ENCODE data around the gene NRN1. TPM values are rescaled to one million over a fixed set of nuclear protein-coding genes. Genes with fewer than 3 reads are reported as not detected.

The NRN1 gene
- total RNA-seq, 2 donors from 2014 or later: 0.99 to 4.4 TPM

DNA sequence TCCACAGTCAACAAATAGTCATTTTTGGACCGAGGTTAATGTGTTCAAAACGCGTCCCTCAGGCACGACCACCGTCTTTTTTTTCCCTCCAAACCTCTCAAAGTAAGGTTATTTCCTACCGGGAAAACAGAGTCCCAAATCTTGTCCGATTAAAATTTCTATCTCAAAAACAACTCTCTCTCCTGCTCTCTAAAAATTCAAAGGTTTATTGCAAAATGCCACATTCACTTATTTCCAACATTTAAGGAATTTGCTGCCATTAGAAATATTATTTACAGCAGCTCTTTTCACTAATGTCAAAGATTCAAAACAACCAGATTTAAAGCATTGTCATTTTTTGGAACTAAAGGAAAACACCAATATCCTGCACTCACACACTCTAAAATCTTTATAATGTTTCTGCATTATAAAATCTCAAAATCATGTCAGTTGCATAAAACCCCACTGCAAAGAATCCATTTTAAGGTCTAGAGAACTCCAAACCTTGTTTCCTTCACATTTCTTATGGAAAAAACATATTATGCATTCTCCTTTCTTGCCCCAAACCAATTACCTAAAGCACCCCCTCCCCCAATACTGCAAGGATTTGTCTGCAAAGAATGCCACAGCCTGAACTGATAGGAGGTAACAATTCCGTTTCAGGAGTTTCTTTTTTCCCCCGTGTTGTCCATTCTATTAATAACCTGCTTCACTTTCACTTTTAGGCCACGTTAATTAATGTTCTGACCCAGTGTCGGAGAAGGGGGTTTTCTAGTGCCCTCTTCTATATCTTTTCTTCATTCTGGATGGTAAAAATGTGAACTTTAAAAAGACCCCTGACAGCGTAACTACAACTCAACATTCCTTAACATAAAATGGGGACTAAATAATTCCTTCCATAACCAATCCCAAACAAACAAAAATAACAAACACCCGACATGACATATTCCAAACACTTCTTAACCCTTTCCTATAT lies 1.4 kb downstream of the NRN1 start:
- intact Hi-C loops (cut with DNase I): no loop called here
- DNase-seq: no peak
- H3K27me3 ChIP-seq: peaks cover 0 to 80% of the 10 kb centered on the region in 2 donors
- H3K4me3 ChIP-seq: no peak overlapping the region
- 8 to 14% methylated on average over 13 of the region's 13 CpGs for WGBS, 2 donors
- no peak for ATAC-seq
- peaks cover 52% of the 10 kb centered on the region for H3K4me1 ChIP-seq
- H3K36me3 ChIP-seq (replicated peaks in 1 of 2; ENCODE audit: insufficient read depth in 1 of 2, low read depth in 2 of 2): no peaks in the 10 kb centered on the region
- H3K9me3 ChIP-seq: no peaks in the 10 kb centered on the region
- H3K27ac ChIP-seq: no peak overlapping the region
- TF ChIP-seq, protein P1, sequence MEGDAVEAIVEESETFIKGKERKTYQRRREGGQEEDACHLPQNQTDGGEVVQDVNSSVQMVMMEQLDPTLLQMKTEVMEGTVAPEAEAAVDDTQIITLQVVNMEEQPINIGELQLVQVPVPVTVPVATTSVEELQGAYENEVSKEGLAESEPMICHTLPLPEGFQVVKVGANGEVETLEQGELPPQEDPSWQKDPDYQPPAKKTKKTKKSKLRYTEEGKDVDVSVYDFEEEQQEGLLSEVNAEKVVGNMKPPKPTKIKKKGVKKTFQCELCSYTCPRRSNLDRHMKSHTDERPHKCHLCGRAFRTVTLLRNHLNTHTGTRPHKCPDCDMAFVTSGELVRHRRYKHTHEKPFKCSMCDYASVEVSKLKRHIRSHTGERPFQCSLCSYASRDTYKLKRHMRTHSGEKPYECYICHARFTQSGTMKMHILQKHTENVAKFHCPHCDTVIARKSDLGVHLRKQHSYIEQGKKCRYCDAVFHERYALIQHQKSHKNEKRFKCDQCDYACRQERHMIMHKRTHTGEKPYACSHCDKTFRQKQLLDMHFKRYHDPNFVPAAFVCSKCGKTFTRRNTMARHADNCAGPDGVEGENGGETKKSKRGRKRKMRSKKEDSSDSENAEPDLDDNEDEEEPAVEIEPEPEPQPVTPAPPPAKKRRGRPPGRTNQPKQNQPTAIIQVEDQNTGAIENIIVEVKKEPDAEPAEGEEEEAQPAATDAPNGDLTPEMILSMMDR (IDR thresholded peaks at IDR 0.05): no peak
- TF ChIP-seq POLR2A (IDR thresholded peaks at IDR 0.05): no peak

DNA sequence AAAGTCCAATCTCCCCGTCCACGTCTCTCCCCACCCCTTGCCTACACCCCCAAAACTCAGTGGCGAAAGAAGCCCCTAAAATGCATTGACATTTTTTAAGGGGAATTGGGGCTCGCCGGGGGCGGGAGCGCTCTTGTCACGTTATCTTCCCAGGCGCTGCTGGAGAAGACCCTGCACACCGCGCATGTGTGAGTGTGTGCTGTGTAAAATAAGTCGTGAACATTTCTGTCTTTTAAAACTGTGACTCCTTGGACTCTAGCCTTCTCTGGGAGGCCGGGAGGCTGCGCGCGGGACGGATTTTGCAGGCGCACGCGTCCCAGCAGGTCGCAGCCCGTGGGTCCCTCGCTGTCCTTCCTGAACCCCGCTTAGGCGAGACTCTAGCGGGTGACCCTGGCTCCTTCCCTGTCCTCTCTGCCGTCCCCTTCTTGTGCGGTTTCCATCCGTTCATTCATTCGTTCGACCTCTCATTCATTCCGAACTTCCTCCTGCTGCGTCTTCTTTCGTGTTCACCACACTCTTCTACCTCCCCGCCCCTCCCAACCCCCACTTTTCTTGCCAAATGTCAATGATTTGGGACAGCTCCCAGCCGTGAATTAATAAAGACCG lies 2.2 kb downstream of the NRN1 start:
- no peak for DNase-seq
- peaks cover 56% of the 10 kb centered on the region for H3K4me1 ChIP-seq
- no peaks in the 10 kb centered on the region for H3K9me3 ChIP-seq
- no peak overlapping the region for H3K4me3 ChIP-seq
- H3K27ac ChIP-seq: no peak overlapping the region
- no peak for ATAC-seq
- H3K27me3 ChIP-seq: peaks cover 0 to 85% of the 10 kb centered on the region in 2 donors
- 9 to 13% methylated on average over 37 of the region's 37 CpGs for WGBS, 2 donors
- TF ChIP-seq, protein P1 (IDR thresholded peaks at IDR 0.05): no peak
- no peak for TF ChIP-seq POLR2A (IDR thresholded peaks at IDR 0.05)
- no peaks in the 10 kb centered on the region for H3K36me3 ChIP-seq (replicated peaks in 1 of 2; ENCODE audit: insufficient read depth in 1 of 2, low read depth in 2 of 2)
- intact Hi-C loops (cut with DNase I): no loop called here

DNA sequence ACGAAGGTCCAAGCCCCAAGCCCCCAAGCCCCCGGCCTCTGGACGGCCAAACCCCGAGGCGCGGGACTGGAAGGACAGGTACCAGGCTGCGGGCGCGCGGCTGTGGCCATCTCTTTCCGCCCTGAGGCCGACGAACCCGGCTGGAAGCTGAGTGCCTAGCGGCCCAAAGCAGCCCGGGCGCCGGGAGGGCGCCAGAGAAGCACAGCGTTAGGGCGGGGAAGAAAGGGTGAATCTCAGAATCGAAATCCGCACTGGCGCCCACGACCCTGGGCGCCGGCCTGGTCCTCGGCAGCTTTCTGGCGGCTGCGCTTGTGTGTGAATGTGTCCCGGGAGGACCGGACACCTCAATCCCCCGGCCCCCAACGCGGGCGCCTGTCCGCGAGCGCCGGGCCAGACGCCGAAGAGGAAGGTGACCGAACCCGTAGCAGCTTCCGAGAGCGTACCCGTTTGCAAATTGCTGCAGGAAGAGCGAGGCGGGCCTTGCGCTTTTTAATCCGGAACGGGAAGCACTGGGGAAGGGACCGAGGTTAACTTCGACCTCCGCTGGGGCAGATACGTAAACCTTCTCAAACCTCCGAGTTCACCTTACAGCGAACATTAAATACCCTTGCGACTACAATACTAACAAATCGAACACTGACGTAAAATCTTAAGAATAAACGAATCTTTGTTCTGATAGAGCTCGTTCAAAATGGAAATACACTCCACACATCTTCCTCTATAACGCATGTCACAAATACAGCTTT lies 2.9 kb downstream of the NRN1 start:
- peaks cover 58% of the 10 kb centered on the region for H3K4me1 ChIP-seq
- ATAC-seq: no peak
- peaks cover 0 to 85% of the 10 kb centered on the region in 2 donors for H3K27me3 ChIP-seq
- DNase-seq: no peak
- no peak overlapping the region for H3K4me3 ChIP-seq
- 5 to 6% methylated on average over 16 to 64 of the region's 64 CpGs for WGBS, 2 donors
- no peaks in the 10 kb centered on the region for H3K36me3 ChIP-seq (replicated peaks in 1 of 2; ENCODE audit: insufficient read depth in 1 of 2, low read depth in 2 of 2)
- TF ChIP-seq, protein P1 (IDR thresholded peaks at IDR 0.05): no peak
- TF ChIP-seq POLR2A (IDR thresholded peaks at IDR 0.05): no peak
- H3K9me3 ChIP-seq: no peaks in the 10 kb centered on the region
- intact Hi-C loops (cut with DNase I): no loop called here
- no peak overlapping the region for H3K27ac ChIP-seq

DNA sequence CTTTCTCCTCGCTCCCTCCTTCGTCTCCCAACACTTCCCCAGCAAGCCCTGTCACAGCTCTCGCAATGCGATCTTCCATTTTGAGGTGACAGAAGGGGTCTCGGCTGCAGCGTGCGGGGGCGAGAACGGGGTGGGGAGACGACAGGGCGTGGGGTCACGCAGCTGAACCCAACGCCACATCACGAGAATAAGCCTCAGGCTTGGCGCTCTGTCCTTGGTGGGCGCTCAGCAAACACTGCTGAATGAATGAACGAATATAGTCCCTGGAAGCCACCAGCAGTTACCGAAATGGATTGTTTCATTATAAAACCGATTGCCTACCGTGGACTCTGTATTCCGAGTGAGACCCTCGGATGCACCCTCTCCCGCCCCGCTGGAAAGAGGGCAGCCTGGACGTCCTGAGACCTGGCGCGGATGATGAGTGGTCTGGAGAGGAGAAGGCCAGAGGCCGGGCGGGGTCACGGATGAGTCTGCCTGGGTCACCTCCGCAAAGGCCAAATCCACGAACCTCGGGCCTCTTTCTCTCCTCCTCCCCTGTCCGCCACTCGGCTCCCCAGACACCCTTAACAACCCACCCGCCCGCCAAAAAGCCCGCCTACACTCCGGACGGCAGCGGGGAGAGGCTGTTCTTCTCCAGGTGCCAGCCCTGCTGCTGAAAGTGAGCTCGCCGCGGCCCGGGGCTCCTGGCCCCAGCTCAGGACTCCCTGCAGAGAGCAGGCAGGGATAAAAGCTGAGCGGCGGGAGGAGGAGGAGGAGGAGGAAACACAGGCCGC lies 3.7 kb downstream of the NRN1 start:
- ATAC-seq (no peak), DNase-seq (no peak)
- WGBS, 2 donors: 6 to 10% methylated on average over 16 to 45 of the region's 48 CpGs
- intact Hi-C loops (cut with DNase I): no loop called here
- no peaks in the 10 kb centered on the region for H3K9me3 ChIP-seq
- TF ChIP-seq, protein P1 (IDR thresholded peaks at IDR 0.05): no peak
- no peak for TF ChIP-seq POLR2A (IDR thresholded peaks at IDR 0.05)
- peaks cover 51% of the 10 kb centered on the region for H3K4me1 ChIP-seq
- no peak overlapping the region for H3K4me3 ChIP-seq
- no peaks in the 10 kb centered on the region for H3K36me3 ChIP-seq (replicated peaks in 1 of 2; ENCODE audit: insufficient read depth in 1 of 2, low read depth in 2 of 2)
- no peak overlapping the region for H3K27ac ChIP-seq
- peaks cover 0 to 87% of the 10 kb centered on the region in 2 donors for H3K27me3 ChIP-seq

All from body of pancreas (tissue), 4 donors.